ENCODE measurements around the gene RAPGEF2.
A peak's percentile ranks its signal among the peaks of the same experiment; 100 is the strongest.
"Not testable (repeated sequence)": the region's sequence is repeated elsewhere in the genome, so short reads cannot be mapped to it uniquely, and the experiment has no call there.

Gene RAPGEF2

DNA sequence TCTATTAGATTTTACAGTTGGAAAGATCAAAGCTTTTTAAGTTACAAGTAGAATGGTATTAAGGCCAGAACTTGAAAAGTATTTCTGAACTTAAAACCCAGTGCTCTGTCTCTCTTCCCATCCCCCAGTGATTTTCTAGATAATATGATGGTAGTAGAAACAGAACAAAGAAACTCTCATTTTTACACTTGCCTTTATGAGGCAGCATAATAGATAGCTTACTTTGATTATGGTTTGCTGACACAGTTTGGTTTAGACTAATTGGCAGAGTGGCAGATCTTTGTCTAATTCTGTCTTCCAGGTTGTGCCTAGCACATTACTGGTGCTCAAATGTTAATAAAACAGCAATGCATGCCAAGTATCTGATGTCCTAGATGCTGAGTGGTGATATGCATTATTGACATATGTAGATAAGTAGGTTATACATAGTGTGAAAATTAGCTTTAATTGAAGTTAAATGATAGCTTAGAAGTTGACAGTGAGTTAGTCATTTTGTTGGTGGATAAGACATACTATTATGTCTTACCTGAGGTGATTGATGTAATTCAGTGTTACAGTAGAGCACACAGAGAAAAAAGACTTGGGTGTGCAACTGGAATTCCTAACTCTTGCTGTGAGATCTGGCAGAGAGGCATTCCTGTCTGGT is 4.3 kb upstream of the RAPGEF2 start:
- DNase-seq = no peak

DNA sequence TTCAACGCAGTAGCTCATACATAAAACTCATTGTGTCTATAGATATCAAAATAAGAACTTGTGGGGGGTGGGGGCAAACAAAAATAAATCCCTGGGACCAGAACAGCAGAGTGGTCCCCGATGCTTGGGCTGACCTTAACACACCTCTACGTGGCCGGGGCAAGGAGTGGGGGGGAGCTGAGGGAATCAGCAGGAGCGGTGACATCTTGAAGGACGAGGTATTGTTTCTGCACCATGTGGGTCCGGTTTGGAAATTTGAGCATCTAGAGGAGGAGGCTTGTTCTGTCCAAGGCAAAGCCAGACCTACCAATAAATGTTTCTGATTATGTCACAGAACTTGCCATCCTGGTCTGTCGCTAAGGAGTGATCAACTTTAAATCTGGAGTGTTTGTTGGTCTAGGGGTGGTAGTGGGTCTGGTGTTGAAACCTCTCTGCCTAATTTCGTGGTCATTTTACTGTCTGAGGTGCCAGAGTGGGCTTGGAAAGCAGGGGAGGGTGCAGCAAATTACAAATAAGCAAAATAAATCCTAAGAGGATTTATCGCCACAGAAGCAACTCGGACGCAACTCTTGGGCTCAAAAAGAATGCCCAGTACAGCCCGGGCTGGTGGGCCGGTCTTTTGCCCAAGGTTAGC is 774 bp upstream of the RAPGEF2 start:
- DNase-seq = no peak

DNA sequence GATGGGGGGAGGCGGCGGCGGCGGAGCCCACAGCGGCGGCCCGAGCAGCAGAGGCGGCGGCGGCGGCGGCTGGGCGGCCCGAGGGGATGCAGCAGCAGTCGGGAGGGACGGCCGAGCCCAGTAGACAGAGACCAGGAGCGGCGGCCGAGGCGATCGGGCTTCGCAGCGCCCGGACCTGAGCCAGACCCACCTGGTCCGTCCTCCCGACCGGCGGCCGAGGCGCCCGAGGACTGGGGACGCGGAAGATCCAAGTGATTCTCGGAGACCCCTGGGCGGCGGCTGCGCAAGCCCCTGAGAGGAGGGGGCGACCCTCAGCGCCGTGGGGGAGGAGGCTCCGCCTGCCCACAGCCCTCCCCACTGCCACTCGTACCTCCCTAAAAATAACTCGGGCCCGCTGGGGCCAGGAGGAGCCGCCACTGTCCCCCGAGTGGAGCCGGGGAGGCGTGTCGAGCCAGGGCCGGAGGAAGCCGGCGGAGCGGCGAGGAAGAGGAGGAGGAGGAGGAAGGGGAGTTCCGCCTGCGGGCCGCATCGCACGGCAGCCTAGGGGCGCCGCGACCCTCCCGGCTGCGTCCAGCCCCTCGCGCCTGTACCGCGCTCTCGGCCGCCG is 608 bp downstream of the RAPGEF2 start:
- peak; percentile 61 for DNase-seq

DNA sequence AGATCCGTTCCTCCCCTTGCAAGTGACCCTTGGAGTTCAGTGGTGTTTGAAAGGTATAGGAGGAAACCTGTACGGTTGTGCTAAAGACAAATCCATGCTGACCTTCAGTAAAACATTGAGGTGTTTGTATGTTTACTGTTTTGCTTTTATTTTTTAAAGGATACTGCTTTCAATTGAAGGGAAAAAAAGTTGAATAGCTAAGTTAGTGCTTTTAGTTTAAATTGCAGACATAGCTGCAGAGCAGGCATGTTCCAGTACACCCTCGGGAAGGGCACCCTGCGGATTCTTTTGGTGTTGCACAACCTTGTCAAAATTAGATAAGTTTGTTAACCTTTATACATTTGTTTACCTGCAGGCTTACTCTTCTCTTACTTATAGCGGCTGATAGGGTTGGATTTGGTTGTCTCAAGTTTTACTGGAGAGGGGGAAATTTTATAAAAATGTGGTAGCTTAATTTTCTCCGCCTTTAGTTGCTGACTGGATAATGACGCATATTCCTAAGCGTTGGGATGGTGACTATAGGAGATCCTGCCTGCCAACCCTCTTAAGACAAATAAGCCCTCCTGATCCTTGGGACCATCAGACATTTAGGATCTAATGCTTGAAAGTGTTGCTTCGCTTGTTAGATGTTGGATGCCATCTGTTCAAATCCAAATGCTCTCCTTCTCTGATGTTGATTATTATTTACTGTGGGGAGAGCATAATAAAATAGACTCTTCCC is 2.0 kb downstream of the RAPGEF2 start:
- DNase-seq = no peak

DNA sequence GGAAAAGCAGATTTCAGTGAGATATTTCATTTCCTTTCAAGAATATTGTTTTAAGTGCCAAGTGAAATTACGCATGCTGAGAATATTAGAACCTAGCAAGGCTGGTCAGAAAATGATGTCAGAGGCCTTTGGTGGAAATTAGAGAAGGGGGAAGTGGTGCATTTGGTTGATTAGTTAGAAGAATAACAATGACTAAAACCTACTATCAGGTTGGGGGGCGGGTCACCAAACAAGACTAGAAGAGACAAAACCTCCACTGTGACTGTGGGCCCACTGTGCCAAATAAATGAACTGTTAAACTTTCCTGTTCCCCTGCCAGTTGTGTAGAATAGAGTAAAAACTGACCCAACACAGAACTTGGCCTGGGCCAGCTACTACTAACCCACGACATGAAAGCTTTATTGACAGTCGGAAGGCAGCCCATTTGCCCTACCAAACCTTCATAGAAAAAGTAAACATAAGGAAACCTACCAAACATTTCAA is 2.9 kb downstream of the RAPGEF2 start:
- peak; percentile 56 for DNase-seq

DNA sequence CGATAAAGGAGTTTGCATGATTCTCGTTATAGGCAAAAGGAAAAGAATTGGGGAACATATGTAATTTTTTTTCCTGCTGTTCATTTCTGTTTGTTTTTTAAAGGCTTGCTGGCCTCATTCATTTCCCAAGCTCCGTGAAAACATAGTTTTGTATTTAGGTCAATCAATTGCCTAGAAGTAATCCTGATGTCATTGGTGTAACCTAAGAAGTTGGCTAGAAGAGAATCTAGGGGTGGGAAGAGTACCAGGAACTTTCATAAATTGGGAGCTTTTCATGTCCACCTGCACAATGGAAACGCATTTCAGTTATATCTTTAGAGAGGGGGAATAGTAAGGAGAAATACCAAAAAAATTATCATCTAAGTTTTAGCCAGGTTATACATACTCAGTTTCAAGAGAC is 3.8 kb downstream of the RAPGEF2 start:
- DNase-seq = no peak

DNA sequence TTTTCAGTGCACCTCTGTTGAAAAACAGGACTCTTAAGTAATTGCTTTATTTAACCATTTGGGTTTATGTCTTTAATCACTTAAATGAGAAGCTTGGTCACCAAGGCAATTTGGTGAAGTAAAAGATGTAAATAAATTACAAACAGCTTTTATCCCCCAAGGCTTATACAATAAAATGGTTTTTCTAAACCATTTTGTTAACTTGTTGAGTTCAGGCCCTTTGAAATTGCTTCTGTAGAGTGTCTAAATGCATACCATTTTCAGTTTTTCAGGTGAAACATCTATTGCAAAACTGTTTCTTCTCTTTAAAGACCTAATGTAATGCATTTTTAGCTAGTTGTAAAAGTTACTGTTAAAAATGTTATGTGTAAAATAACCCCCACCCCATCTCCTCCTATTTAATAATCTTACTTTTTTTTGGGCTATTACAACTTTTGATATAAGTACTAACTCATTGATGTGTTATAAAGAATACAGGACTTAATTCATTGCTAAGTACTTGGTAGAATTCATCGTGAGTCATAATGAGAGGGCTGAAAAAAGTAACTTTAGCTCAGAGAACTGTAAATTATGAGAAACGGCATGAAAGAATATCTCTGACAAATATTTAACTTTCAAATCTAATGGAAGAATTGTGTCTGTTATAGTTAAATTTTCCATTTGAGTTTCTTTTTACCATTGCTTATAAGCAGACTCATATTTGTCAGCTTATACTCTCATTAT is 4.5 kb downstream of the RAPGEF2 start:
- peak; percentile 55 for DNase-seq

DNA sequence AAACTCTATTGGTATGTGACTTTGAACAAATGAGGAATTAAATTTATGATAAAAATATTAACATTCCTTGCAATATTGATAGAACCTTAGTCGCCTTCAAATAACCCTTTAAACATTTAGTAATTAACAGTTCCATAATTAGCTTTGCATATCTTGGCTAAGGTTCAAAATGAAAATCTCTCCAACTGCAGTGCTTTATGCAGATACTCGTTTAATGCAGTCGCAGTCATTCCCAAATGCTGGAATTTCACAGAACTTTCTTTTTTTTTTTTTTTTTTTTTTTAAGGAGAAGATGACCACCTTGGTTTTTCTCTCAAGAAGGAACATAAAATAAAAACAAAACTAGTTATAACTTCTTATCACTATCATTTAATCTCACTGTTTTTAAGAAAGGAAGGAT is 5.2 kb downstream of the RAPGEF2 start:
- no peak for DNase-seq

DNA sequence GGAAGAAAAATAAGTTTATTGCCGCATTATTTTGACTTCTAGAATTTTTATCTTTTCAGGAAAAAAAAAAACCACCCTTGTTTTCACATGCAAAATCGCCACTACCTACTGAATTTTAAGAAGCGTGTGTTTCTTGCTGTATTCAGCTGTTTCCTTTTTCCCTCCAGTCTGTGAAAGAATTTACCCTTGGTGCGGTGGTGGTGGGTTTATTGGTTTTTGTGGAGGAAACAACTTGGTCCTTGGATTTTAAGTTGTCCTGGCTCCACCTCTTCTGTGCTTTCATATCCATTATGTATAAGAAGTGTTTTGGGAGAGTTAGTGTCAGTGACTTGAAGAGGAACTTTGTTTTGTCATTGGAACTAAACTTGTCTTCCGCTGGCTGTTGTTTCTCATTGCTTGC is 8.1 kb downstream of the RAPGEF2 start:
- DNase-seq = no peak

DNA sequence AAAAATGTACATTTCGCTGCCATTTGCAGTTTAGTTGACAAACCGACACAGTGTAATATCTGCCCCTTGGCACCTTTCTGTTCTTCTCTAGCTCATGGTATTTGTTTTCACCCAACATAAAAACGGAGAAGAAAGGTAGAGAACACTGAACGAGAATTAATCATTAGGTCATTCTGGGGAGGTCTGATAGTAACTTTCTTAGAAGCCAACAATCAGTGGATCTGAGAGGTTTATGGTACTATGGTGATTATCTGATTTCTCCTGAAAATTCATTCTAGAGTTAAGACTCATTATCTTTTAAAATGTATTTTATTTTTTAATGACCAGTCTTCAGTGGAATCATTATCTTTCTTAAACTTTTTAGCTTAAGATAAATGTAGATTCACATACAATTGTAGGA is 8.5 kb downstream of the RAPGEF2 start:
- no peak for DNase-seq

DNA sequence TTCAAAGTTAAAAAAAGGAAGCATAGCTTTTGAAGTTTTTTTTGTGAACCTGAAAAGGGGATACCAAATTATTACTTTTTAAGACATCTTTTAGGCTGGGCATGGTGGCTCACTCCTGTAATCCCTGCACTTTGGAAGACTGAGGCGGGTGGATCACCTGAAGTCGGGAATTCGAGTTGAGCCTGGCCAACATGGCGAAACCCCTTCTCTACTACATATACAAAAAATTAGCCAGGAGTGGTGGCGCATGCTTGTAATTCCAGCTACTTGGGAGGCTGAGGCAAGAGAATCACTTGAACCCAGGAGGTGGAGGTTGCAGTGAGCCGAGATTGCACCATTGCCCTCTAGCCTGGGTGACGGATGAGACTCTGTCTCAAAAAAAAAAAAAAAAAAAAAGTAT is 10.5 kb downstream of the RAPGEF2 start:
- DNase-seq = not testable (repeated sequence)

DNA sequence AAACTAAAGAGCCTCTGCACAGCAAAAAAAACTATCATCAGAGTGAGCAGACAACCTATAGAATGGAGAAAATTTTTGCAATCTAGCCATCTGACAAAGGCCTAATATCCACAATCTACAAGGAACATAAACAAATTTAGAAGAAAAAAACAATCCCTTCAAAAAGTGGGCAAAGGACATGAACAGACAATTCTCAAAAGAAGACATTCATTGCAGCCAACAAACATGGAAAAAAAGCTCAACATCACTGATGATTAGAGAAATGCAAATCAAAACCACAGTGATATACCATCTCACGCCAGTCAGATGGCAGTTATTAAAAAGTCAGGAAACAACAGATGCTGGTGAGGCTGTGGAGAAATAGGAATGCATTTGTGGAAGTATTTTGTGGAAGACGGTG is 13.2 kb downstream of the RAPGEF2 start:
- not testable (repeated sequence) for DNase-seq

DNA sequence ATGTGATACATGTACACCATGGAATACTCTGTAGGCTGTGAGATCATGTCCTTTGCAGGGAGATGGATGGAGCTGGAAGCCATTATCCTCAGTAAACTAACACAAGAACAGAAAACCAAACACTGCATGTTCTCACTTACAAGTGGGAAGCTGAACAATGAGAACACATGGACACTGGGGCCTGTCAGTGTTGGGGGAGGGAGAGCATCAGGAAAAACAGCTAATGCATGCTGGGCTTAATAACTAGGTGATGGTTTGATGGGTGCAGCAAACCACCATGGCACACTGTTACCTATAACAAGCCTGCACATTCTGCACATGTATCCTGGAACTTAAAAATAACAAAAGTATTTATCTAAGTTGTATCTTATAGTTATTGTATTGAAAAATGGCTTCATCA is 13.8 kb downstream of the RAPGEF2 start:
- not testable (repeated sequence) for DNase-seq

DNA sequence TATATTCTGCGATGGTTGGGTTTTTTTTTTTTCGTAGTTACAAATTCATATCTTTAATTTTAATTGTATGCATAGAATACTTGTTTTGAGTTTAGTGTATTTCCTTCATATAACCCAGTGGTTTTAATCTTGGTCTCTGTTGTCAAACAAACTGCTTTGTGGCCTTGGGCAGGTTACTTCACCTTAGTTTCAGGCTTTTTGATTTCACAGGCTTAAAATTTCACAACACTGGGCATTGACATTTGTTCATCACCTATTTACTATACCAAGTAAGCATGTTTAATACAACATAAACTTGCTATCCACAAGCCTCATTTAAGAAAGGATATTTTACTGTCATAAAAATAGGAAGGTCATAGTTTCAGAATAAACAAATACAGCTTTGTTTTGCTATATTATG is 14.7 kb downstream of the RAPGEF2 start:
- DNase-seq = no peak

DNA sequence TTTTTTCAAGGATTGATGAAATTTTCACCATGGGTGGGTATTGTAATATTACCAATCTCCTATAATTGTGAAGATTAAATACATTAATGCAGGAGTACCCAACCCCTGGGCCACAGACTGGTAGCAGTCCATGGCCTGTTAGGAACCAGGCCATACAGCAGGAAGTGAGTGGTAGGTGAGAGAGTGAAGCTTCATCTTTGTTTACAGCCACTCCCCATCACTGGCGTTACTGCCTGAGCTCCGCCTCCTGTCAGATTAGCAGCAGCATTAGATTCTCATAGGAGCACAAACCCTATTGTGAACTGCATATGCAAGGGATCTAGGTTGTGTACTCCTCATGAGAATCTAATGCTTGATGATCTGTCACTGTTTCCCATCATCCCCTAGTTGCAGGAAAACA is 15.1 kb downstream of the RAPGEF2 start:
- no peak for DNase-seq

DNA sequence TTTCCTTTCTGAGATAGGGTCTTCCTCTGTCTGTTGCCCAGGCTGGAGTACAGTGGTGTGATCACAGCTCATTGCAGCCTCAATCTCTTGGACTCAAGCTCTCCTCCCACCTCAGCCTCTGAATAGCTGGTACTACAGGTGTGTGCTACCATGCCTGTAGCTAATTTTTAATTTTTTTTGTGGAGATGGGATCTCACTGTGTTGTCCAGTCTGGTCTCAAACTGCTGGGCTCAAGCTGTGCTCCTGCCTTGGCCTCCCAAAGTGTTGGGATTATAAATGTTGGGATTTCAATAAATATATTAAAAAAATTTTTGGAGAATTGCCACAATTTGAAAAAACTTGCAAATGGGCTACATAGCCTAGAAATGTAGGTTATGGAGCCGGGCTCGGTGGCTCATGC is 18.5 kb downstream of the RAPGEF2 start:
- no peak for DNase-seq

DNA sequence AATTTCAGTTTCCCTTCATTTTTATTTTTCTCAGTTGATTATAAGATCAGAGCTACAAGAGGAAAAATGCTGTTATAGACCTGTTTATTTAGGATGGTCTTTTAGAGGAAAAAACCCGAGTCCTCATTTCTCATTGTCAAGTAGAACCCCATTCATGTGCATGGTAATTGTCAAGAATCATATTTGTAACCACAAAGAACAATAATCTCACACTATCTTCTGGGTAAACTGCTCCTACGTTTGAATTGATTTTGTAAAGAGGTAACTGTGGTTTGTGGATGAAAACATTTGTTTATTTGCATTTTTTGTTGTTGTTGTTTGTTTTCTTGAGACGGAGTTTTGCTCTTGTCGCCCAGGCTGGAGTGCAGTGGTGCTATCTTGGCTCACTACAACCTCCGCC is 23.8 kb downstream of the RAPGEF2 start:
- DNase-seq = no peak

DNA sequence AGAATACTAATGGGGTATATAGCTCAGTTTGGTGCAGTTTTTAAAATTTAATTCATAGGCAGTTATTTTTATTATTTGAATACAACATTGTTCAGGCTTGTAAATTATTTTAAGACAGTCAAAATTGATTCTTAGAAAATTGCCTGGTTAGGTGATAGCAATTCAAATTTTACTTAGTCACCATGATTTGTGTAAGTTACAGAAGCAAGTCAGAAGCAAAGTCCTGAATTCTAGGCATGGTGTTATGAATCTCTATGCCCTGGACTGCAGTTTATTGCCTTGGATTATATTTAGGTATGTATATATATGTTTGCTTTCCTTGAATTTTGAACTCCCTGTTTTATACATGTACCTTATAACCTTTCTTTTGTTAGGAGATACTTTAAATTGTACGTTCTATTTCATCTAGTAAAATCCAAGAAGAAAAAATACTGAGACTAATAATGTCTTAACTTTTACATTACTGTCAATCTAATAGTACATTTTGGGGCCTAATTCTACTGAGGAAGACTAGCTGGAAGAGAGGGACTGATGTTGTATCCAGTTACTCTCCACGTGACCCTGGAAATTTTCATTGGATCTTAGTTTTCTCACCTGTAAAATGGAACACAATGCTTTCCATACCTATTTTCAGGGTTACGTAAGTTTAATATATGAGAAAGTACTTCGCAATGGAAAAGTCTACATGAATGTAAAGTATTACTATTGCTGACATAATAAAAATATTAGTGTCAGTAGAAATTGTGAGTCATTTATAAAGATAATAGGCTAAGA is 25.1 kb downstream of the RAPGEF2 start:
- no peak for DNase-seq

DNA sequence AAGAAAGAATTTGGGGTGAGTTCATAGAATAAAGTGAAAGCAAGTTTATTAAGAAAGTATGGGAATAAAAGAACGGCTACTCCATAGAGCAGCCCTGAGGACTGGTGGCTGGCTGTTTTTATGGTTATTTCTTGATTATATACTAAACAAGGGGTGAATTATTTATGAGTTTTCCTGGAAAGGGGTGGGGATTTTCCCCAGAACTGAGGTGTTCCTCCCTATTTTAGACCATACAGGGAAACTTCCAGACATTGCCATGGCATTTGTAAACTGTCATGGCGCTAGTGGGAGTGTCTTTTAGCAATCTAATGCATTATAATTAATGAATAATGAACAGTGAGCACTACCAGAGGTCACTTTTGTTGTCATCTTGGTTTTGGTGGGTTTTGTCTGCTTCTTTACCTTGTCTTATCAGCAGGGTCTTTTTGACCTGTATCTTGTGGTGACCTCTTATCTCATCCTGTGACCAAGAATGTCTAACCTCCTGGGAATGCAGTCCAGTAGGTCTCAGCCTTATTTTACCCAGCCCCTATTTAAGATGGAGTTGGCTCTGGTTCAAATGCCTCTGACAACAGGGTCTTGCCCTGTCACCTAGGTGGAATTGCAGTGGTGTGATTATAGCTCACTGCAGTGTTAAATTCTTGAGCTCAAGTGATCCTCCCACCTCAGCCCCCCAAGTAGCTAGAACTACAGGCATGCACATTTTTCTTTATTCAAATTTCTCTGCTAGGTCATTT is 27.1 kb downstream of the RAPGEF2 start:
- no peak for DNase-seq

DNA sequence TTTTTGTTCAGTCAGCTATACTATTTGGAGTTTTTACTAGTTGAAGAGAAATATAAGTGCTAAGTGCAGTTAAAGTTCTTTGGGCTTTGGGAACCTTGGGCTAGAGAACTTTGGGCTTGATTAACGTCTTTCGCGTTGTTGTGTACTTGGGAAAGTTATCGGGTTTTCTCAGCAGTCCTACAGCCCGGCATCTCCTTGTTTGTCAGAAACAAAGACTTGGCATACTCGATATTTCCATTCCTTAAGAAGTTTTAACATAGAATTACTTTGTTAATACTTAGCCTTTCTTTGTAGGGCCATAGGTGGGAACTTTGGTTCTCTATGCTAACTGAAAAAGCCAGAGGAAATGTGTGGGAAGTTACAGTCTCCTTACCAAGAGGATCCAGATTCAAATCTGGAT is 28.7 kb downstream of the RAPGEF2 start:
- no peak for DNase-seq

DNA sequence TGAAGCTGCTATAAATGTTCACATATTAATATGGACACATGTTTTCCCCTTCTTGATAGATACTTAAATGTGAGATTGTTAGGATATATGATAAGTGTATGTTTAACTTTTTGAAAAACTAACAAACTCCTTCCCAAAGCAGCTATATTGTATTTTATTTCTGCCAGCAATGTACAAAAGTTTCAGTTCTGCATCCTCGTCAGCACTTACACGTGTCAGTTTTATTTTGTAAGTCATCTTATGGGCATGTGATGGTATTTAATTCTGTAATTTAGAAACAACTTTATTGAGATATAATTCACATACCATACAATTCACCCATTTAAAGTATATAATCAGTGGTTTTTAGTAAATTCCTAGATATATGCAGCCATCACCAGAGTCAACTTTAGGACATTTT is 31.6 kb downstream of the RAPGEF2 start:
- no peak for DNase-seq

DNA sequence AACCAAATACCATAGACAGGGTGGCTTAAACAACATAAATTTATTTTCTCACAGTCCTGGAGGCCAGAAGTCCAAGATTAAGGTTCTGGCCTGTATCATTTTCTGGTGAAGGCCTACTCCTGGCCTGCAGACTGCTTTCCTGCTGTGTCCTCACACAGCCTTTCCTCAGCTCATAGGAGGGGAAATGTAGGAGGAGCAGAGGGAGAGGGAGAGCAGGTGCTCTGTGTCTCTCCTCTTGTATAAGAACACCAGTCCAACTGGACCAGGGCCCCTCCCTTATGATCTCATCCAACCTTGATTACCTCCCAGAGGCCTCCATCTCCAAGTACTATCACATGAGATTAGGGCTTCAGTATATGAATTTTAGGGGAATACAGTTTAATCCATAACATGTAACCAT is 34.3 kb downstream of the RAPGEF2 start:
- no peak for DNase-seq
